GM12878 (cell line): ENCODE measurements around the gene ANKRD44. TPM values are rescaled to one million over a fixed set of nuclear protein-coding genes. Genes with fewer than 3 reads are reported as not detected.
A peak's percentile ranks its signal among the peaks of the same experiment; 100 is the strongest.

ENCODE experiments used
- DPF2 ChIP-seq: fragments of 450-650 bp; IDR thresholded peaks from 2 replicates; pipeline ENCODE4 v1.6.1; 2017; ENCODE audit warnings: mild to moderate bottlenecking
- IRF4 ChIP-seq: IDR thresholded peaks from 2 replicates; pipeline ENCODE4 v1.6.1; 2011; ENCODE audit warnings: low read depth, low read length
- RAD21 ChIP-seq: IDR thresholded peaks from 2 replicates; pipeline ENCODE4 v1.6.1; 2011; ENCODE audit warnings: mild to moderate bottlenecking, low read depth, low read length, moderate library complexity; ENCODE audit not compliant: insufficient read depth
- SPI1 ChIP-seq: IDR thresholded peaks from 2 replicates; pipeline ENCODE4 v1.6.1; 2011; ENCODE audit warnings: low read depth, mild to moderate bottlenecking, low read length, moderate library complexity, borderline replicate concordance; ENCODE audit not compliant: insufficient read depth
- TAF1 ChIP-seq: IDR thresholded peaks from 2 replicates; pipeline ENCODE4 v1.6.1; 2011; ENCODE audit warnings: mild to moderate bottlenecking, low read depth, low read length, borderline replicate concordance
- TCF7 ChIP-seq: IDR thresholded peaks from 2 replicates; pipeline ENCODE4 v1.6.1; 2014; ENCODE audit warnings: antibody characterized with exemption, borderline replicate concordance
- ZNF274 ChIP-seq: IDR thresholded peaks from one replicate; pipeline ENCODE4 v1.8.0; 2011; ENCODE audit not compliant: insufficient read length, insufficient read depth
- polyA plus RNA-seq, 11 experiments: library from polyadenylated mRNA; depleted of rRNA in 4 of 11; unstranded in 6 of 11; stranded (reverse) in 5 of 11; fragments of >200 nt; fragmentation: Nextera tagmentation in 4 of 11; fragmentation: Illumina TruSeq in 1 of 11; extraction: Ambion mirVana in 4 of 11; extraction: Trizol in 1 of 11; gene quantifications; 1 replicate in 1 of 11; 2 replicates in 10 of 11; pipeline versions ENCODE4 v1.2.1 to v1.2.3, GENCODE V29; 2011 to 2016; ENCODE audit warnings: inconsistent platforms in 2 of 11, missing spikeins in 2 of 11, low read depth in 1 of 11
- total RNA-seq, 4 experiments: library from RNA; depleted of rRNA in 3 of 4; stranded (reverse); fragments of >200 nt in 3 of 4; fragmentation: Illumina TruSeq in 1 of 4; extraction: Trizol in 1 of 4; gene quantifications; 2 replicates each; pipeline versions ENCODE4 v1.2.1 to v1.2.3, GENCODE V29; 2013 to 2021
- TF ChIP-seq, protein P1 (sequence below): fragments of 450-650 bp; IDR thresholded peaks from 2 replicates; pipeline ENCODE4 v1.6.1; 2016; ENCODE audit warnings: mild to moderate bottlenecking, moderate library complexity, borderline replicate concordance
- TF ChIP-seq, protein P2 (sequence below): IDR thresholded peaks from 2 replicates; pipeline ENCODE4 v1.6.1; 2011; ENCODE audit warnings: borderline replicate concordance, low read depth, mild to moderate bottlenecking, moderate library complexity, low read length; ENCODE audit not compliant: insufficient read depth, poor library complexity, severe bottlenecking

Gene ANKRD44
- total and polyA plus RNA-seq, 10 of the 15 experiments (the other 5 are each of a cell fraction or from before 2014, with no cell fraction given) = 19.1 to 99.1 (median 59.6) TPM

DNA sequence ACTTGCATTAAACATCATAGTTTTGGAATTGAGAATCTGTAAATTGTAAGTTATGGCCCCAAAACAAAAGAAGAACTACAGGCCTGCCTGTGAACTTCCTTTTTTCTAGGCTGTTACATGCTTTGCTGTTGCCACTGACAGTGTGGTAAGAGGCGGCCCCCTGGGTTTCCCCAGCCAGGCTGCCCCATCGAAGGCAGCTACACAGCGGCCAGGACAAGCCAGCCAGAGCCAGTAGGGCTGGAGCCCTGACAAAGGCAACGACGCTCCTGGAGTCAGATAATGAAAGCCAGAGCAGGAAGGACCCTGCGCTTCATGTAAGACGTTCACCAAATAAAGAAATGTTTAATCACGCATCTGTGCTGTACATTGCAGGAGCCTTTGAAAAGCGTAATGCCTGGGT lies 55.0 kb downstream of the ANKRD44 start (continued):
- TF ChIP-seq SPI1 (peak; percentile 53; the same call in 1 of the 2 replicates), ZNF274 (no peak), RAD21 (peak; percentile 20; the same call in 1 of the 2 replicates), IRF4 (peak; percentile 39; the same call in 1 of the 2 replicates), TCF7 (peak; percentile 45; the same call in 1 of the 2 replicates), TAF1 (peak; percentile 94), DPF2 (peak; percentile 81)
- TF ChIP-seq, protein P1, sequence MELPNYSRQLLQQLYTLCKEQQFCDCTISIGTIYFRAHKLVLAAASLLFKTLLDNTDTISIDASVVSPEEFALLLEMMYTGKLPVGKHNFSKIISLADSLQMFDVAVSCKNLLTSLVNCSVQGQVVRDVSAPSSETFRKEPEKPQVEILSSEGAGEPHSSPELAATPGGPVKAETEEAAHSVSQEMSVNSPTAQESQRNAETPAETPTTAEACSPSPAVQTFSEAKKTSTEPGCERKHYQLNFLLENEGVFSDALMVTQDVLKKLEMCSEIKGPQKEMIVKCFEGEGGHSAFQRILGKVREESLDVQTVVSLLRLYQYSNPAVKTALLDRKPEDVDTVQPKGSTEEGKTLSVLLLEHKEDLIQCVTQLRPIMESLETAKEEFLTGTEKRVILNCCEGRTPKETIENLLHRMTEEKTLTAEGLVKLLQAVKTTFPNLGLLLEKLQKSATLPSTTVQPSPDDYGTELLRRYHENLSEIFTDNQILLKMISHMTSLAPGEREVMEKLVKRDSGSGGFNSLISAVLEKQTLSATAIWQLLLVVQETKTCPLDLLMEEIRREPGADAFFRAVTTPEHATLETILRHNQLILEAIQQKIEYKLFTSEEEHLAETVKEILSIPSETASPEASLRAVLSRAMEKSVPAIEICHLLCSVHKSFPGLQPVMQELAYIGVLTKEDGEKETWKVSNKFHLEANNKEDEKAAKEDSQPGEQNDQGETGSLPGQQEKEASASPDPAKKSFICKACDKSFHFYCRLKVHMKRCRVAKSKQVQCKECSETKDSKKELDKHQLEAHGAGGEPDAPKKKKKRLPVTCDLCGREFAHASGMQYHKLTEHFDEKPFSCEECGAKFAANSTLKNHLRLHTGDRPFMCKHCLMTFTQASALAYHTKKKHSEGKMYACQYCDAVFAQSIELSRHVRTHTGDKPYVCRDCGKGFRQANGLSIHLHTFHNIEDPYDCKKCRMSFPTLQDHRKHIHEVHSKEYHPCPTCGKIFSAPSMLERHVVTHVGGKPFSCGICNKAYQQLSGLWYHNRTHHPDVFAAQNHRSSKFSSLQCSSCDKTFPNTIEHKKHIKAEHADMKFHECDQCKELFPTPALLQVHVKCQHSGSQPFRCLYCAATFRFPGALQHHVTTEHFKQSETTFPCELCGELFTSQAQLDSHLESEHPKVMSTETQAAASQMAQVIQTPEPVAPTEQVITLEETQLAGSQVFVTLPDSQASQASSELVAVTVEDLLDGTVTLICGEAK = peak; percentile 16; the same call in 1 of the 2 replicates
- TF ChIP-seq, protein P2, sequence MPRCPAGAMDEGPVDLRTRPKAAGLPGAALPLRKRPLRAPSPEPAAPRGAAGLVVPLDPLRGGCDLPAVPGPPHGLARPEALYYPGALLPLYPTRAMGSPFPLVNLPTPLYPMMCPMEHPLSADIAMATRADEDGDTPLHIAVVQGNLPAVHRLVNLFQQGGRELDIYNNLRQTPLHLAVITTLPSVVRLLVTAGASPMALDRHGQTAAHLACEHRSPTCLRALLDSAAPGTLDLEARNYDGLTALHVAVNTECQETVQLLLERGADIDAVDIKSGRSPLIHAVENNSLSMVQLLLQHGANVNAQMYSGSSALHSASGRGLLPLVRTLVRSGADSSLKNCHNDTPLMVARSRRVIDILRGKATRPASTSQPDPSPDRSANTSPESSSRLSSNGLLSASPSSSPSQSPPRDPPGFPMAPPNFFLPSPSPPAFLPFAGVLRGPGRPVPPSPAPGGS = peak; percentile 40
- TF ChIP-seq, all 136 proteins: peak for 63
